Measurements from ENCODE around the gene FCN1.

The FCN1 gene

DNA sequence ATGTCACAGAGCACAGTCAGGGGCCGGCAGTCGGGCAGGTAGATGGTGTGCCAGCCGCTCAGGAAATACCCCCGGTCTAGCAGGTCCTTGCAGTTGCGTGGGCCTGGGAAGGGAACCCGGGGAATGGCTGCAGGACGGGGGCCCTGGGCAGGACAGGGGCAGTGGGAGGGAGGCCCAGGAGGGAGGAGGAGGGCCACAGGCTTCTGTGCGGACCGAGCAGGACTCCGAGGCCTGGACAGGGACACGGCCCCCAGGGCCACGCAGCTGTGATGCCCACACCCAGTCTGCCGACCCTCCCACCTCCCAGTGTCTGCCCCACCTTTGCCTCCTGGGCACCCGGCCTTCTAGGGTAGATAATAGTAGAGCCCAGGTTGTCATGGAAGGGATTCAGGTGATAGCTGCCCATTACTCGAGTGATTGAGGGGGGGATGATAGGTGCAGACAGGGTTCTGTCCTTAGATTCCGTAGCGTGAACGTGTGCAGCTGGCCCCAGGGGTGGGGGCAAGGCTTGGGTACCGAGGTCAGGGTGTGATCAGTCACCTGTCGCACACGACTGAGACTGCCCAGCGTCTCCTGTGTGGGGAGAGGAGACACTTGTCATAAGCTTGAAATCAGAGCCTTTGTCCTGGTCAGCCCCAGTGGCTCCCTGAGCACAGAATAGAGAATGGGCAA lies 4.5 kb downstream of the FCN1 start:
- no peak for DNase-seq

DNA sequence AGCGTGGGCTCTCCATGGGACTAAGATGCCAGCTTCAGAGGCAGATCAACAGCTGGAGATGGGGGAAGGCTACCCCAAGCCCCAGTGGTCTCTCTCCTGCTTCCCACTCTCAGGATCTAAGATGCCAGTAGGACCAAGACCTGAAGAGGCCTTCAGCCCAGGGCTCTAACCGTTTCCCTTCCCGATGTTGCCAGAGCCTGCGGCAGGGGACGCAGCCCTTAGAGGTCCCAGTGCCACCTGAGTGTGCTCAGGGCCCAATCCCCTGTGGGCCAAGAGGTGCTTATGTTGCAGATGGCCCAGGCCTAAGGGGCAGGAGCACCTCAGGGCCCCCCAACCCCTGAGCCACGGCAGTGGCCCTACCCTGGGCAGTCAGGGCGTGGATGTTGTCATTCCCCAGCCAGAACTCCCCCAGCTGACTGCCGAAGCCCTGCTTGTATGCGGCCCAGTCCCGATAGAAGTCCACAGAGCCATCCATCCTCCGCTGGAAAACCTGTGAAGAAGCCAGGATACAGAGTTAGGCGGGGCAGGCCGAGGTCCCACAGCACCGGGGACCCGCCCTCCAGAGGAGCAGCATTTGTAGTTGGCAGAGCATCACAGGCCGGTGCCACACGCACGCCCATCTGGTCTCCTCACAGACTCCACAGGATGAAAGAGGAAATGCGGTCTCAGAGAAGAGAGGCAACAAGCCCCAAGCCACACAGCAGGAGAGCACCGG lies 5.4 kb downstream of the FCN1 start:
- DNase-seq, result no peak

DNA sequence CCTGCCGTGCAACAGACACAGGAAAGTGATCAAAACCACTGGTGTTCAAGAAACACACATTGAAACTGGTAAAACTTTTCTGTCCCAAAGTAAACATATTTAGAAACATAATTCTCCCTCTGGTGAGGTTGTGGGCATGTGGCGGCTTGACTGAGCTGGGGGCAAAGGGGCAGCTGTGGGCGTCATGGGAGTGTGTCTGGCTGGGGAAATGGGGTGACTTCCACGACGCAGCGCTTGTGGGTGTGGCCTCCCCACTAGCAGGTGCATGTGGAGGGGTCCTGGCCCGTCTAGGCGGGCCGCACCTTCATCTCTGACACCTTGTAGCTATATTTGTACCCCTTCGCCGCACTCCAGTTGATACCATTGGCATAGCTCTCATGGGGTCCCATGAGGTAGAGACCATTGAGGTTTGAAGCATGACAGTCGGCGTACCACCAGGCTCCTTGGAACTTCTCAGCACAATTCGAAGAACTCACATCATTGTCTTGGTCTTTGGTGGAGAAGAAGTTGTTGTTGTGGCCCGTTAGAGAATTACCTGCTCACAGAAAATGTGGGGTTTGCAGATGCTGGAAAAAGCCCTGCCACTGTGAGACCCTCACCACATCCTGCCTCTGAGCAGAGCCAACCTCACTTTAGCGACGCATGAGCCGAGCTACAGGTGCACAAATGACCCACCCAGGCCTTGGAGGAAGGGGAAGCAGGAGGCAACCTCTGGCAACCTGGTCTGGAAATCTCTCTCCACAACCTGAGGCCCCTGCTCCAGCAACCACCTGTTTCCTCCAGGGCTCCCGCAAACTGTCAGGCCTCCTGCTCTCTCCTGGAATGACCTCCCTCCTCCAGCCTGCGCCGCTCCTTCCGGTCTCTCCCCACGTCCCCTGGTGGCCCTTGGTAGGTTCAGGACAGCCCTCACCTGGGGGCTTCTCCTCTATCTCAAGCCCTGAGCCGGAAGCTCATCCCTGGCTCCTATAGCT lies 7.9 kb downstream of the FCN1 start:
- DNase-seq, result no peak

DNA sequence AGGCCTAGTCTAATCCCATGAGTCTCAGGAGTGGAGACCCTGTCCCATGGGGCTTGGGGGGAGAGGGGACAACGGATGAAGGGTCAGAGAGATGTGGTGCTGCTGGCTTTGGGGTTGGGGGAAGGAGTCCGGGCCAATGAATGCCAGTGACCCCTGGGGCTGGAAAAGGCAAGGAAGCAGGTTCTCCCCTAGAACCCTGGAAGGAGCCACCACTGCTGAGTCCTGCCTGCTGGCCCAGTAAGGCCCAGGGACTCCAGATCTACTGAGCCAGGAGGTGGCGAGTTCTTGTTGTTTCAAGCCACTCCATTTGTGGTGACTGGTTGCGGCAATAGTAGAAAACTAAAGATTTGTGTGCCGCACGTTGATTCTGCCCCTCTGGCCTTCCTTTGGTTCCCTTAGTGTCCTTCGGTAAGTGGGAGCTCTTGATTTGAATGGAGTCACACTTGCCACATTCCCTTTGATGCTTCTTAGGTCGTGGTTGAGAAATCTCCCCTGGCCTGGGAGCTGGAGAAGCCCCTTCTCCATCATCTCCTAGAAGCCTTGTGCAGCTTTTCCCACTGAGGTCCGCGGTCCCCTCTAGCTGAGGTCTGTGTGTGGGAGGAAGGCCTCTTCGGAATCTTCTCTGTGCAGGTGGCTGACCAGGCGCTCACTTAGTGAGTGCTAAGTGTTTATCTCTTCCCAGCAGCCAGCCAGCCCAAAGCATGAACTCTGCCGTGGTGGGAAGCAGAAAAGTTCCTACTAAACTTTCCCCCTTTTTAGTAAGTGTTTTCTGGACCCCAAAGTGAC lies 9.0 kb downstream of the FCN1 start:
- DNase-seq, result no peak

DNA sequence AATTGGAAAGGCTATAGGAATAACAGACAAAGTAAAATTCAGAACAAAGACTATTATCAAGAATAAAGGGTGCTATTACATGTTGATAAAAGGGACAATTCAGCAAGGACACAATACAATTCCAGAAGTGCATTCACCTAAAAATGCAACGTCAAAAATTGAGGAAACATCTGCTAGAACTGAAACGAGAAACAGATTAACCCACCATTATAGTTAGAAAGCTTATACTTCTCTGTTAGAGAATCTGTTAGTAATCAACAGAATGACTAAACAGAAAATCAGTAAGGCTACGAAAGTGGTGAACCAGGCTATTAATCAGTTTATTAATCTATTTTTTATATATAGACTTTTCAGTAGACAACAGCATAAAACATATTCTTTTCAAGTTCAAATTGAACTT lies 14.8 kb downstream of the FCN1 start:
- DNase-seq, result no peak

DNA sequence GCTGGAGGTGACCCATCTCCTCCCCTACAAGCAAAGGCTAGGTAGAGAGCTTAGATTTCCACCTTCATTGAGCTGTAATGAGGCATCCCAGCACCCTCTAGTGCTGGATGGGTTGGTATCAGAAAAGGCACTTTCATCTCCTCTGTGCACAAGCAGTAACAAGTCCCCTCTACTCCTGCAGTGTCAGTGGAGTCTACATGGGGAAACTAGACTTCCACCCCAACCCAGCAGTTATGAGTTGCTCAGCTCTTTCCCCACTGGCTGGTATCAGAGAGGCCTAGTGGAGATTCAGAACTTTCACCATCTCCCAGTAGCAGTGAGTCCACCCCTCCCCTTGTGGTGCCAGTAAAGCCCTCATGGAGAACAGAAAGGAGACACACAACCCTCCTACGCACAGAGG lies 17.9 kb downstream of the FCN1 start:
- DNase-seq, result no peak

DNA sequence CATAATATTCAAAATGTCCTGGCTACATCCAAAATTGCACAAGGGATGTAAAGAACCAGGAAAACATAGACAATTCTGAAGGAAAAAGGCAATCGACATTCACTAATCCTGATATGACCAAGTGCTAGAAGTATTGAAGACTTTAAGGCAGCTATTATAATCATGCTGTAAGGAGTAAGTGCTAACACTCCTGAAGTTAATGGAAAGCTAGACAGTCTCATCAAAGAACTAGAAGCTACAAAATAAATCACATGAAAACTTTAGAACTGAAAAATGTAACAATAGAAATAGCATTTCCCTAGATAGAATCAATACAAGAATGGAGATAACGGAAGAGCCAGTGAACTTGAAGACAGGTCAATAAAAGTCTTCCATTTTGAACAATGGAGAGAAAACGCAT lies 18.5 kb downstream of the FCN1 start:
- DNase-seq, result no peak

DNA sequence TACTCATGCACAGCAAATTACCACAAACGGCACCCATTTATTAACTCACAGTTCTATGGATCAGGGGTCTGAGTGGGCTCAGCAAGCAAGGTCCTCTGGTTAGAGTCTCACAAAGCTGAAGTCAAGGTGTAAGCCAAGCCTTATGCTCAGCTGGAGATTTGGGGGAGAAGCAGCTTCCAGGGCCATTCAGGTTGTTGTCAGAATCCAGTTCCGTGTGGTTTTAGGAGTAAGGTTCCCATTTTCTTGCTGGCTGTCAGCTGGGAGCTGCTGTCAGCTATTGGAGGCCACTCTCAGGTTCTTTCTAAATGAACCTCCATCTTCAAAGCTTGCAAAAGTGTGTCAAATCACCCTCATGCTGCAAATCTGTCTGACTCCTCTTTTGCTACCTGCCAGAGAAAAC lies 19.4 kb downstream of the FCN1 start:
- DNase-seq, result no peak

DNA sequence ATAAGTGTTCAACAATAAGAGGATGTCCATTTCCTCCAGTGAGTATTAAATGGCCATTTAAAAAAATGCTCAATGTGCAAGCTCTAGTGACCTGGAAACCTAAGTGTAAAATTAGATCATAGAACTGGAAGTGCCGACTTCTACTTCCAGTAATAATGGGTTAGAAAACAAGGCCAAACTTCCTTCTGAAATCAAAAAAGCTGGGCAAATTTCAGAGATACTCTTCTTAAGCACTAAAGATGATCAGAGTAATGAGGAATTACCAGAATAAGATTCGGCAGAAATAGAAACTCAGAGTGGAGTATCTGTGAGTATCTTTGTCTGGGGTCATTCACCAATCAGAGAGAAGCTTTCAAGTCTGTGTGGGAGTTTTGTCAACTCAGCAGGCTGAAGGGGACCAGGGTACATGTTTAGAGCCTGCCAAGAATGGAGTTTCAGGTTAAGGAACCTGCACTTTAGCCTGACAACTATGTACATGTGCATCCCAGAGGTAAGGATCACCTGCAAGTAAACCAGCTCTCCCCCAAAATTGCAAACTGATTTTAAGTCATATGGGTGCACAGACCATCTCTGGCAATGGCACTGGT lies 20.0 kb downstream of the FCN1 start:
- DNase-seq, result no peak

DNA sequence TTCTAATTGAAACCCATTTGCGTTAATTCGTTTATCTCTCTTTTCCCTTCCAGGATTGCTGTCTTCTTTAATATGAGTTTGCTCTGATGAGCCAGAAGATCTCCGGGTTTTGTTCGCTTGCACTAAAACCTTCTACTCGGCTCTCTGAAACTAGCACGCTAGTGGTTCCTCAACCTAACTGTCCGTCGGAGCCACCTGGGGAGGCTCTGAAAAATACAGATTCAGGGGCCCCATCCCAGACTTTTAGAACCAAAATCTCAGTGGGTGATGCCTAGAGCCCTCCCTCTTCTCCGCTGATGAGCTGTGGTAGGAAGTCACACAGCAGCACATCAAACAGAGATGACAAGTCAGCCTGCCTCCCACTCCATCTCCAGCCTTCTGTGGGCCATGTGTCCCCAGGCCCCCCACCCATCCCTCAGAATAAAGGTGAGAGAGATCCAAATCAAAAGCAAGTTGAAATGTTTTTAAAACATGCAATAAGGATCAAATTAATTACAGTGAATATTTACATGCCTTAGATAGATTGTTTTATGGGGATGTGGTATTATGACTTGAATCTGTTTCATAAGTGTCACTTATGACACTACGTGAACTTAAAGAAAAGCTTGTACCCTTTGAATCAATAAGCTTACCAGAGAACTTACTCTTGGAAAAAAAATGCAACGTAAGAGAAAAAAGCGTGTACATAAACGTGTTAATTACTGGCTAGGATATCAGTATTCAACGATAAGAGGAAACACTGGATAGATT lies 20.7 kb downstream of the FCN1 start:
- DNase-seq, result no peak

DNA sequence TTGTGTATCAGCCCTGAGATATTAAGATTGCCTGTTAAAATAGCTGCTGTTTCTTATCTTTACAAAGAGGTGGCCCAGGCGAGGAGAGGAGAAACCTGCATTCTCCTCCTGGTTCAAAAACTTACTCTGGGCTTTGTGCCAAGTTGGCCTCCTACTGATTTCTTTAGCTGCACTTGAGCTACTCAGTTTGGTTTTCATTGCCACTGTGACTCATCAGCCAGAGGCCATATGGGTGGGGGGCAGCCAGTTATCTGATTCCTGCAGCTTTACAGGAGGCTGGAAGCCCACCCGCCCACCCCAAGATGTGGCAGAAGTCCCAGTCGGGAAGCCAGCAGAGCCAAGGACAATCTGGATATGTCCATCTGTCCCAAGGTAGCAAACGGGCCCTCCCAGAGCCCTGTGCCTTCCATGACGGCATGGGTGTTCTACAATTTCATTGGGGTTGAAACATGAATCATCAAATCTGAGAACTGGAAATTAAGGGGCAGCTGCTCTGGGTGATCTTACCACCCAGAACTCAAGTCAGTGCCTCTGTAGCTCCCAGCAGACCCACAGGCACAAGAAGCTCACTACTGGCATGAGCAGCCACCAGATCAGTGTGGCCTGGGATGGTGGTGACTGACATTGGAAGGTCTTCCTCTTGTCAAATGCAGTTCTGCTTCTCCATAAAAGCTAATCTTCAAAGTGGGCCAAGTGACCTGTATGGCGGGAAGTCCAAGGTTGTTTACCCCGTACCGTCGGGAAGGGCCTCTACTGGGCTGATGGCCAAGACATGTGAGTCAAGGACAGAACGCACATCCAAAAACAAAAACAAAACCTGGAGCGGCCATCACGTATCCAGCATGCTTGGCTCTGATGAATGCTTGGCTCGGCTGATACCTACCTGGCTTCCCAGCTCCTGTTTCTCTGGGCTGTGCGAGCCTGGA lies 21.5 kb downstream of the FCN1 start:
- no peak for DNase-seq

DNA sequence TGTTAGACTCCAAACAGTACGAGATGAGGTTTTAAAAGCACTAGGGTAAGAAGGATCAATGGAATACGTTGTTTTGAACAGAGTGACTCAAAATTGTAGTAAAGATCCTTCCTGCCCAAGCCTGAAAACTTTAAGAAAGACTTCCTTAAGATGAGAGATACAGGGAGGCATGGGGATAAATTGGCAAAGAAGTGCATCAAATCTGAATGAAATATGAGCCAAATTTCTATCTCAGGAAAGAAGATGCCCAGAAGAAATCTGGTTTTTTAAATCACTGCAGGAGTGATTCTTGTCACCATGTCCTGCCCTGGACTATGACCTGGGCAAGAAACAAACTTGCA lies 22.2 kb downstream of the FCN1 start:
- no peak for DNase-seq

DNA sequence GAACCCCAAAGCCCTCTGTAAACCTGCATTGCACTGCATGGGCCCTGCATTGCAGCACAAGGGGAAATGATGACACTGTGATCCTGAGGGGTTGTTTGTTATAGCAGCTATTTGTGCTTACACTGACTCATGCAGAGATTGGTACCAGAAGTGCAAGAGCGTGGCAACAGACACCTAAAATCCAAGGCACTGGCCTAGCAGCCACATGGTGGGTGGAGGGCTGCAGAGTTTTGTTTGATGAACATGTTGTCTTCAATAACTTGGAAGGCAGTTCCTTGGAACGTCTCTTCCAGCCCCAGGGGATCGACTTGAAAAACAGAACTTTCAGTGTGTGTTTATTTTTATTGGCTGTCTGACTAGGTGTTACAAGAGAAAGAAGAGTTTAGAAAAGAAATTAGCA lies 22.6 kb downstream of the FCN1 start:
- DNase-seq, result no peak

DNA sequence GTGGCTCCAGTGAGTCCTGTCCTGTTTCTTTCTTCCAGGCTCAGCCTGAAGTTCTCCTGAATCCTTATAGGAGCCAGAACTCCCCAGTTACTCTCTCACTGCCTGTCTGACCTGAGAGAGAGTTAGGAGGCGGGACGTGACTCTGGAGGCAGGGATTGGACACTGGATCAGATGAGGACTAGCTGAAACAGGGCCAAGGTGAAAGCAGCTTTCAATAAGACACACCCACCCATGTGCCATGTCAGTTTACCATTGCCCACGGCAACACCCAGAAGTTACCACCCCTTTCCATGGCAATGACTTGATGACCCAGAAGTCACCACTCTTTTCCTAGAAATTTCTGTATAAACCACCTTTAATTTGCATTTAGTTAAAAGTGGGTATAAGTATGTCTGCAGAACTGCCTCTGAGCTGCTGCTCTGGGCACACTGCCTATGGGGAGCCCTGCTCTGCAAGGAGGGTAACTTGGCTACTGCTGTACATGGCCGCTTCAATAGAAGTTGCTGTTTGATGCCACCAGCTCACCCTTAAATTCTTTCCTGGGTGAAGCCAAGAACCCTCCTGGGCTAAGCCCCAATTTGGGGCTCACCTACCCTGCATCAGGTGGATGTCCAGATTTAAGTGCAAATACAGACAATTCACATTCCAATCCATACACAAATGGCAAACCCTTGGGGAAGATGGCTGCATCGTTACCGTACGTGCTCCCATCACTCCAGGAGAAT lies 23.4 kb downstream of the FCN1 start:
- no peak for DNase-seq

DNA sequence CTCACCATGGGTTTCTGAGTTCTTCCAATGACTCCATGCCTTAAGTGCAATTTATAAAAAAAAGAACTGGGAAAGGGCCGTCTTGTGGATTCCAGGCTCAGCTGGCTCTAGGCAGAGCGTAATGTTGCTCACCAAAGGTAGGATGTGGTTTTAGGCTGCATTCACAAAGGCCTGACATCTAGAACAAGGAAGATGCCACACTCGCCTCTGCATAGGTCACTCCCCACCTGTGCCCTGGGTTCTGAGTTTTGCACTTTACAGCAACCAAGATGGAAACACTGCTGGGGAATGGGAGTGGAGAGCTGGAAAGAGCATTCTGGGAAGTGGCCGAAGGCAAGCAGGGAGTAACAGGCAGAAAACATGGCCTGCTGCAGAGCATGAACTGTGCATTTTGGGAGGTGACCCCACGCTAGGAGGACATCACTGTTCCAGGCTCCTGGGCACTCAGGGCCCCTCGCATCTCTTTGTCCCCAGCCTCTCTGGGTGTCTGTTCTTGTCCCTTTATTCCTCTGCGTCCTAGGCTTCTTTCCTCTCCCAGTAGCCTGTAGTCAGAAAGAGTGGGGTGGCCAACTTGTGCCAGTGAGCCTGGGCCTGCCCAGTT lies 24.8 kb downstream of the FCN1 start:
- no peak for DNase-seq

DNA sequence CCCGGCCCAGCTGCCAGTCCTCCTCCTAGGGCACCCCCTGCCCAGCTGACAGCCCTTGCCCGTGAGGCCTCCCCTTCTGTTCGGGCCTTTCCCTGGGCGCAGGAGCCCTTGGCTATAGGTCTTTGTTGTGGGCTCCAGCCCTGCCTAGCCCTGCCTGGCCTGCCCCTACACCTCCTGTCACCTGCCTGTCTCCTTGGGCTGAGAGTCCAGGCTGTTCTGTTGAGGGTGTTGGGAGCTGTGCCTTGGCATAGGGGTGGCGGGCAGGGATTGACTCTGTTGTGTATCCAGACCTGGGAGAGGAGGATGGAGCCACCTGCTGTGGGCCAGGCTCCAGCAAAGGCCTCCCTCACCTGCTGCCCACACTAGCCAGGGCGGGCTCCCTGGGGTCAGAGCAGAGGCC lies 25.5 kb downstream of the FCN1 start:
- DNase-seq, result no peak

DNA sequence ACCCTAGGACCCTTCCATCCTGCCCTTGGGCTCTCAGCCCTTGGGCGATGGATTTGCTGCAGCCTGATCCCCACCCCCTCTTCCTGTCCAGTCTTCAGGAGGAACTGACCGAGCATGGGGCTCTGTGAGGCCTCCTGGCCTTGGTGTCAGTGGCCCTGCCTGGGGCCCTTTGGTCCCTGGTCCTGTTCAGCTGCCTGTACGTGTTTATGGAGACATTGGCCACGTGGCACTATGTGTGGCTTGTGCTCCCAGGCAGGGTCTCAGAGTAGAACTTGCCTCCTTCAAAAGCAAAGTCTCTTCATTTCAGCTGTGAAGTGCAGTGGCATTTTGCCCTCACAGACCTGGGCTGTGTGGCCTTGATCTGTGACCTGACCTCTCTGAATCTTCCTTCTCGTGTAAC lies 26.0 kb downstream of the FCN1 start:
- no peak for DNase-seq

DNA sequence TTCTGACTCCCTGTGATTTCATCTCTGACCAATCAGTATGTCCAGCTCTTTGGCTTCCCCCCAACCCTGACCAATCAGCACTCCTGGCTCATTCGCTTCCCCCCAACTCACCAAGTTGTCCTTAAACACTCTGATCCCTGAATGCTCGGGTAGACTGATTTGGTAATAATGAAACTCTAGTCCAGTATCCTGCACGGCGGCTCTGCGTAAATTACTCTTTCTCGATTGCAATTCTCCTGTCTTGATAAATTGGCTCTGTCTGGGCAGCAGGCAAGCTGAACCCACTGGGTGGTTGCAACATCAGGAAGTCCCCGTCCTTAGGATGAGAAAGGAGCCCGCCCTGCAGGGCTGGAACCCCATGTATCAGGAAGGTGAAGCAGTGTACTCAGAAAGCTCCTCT lies 26.7 kb downstream of the FCN1 start:
- no peak for DNase-seq

DNA sequence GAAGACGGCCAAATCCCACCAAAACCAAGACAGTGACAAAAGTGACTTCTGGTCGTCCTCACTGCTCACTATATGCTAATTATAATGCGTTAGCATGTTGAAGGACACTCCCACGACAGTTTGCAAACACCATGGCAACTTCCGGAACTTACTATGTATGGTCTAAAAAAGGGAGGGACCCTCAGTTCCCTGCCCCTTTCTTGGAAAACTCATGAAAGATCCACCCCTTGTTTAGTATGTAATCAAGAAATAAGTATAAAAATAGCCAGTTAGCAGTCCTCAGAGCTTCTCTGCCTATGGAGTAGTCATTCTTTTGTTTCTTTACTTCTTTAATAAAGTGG lies 27.6 kb downstream of the FCN1 start:
- DNase-seq, result no peak

Measured in NCI-H146 (cell line).